ENCODE data around the gene DENND5A. TPM values are rescaled to one million over a fixed set of nuclear protein-coding genes. Genes with fewer than 3 reads are reported as not detected.
A peak's percentile ranks its signal among the peaks of the same experiment; 100 is the strongest.
"Not testable (repeated sequence)": the region's sequence is repeated elsewhere in the genome, so short reads cannot be mapped to it uniquely, and the experiment has no call there.

Gene DENND5A
- total RNA-seq, 1 donor from 2014 or later = 122 TPM

- peaks cover 27% of the 10 kb centered on the region for H3K4me1 Mint-ChIP-seq (ENCODE audit: unreplicated experiment)
- no peak for TF ChIP-seq CTCF (IDR thresholded peaks at IDR 0.05)
These were observed 42.5 kb downstream of the DENND5A start for GRCh38 chr11:9222654-9223053.

GRCh38 chr11:9220853-9221252, 44.3 kb downstream of the DENND5A start:
- peak; percentile 56 for DNase-seq (ENCODE audit: extremely low spot score, unreplicated experiment)
- not testable (repeated sequence) for H3K27me3 Mint-ChIP-seq (ENCODE audit: unreplicated experiment); H3K9me3 Mint-ChIP-seq (ENCODE audit: unreplicated experiment); H3K4me3 Mint-ChIP-seq (ENCODE audit: unreplicated experiment); H3K27ac Mint-ChIP-seq (ENCODE audit: unreplicated experiment); H3K36me3 Mint-ChIP-seq (ENCODE audit: unreplicated experiment)
- H3K4me1 Mint-ChIP-seq (ENCODE audit: unreplicated experiment) = peaks cover 24% of the 10 kb centered on the region

More at GRCh38 chr11:9222654-9223053, 42.5 kb downstream of the DENND5A start:
- H3K9me3 Mint-ChIP-seq (ENCODE audit: unreplicated experiment) = no peaks in the 10 kb centered on the region
- H3K27me3 Mint-ChIP-seq (ENCODE audit: unreplicated experiment) = no peaks in the 10 kb centered on the region
- H3K36me3 Mint-ChIP-seq (ENCODE audit: unreplicated experiment) = no peaks in the 10 kb centered on the region
- no peak overlapping the region for H3K27ac Mint-ChIP-seq (ENCODE audit: unreplicated experiment)
- no peak for DNase-seq (ENCODE audit: extremely low spot score, unreplicated experiment)
- no peak overlapping the region for H3K4me3 Mint-ChIP-seq (ENCODE audit: unreplicated experiment)

GRCh38 chr11:9219572-9219971, 45.6 kb downstream of the DENND5A start:
- no peak for TF ChIP-seq CTCF (IDR thresholded peaks at IDR 0.05)
- no peak for DNase-seq (ENCODE audit: extremely low spot score, unreplicated experiment)
- Mint-ChIP-seq H3K27me3 (ENCODE audit: unreplicated experiment) (no peaks in the 10 kb centered on the region), H3K9me3 (ENCODE audit: unreplicated experiment) (no peaks in the 10 kb centered on the region), H3K4me3 (ENCODE audit: unreplicated experiment) (no peak overlapping the region), H3K4me1 (ENCODE audit: unreplicated experiment) (peaks cover 29% of the 10 kb centered on the region), H3K36me3 (ENCODE audit: unreplicated experiment) (no peaks in the 10 kb centered on the region), H3K27ac (ENCODE audit: unreplicated experiment) (peak overlapping the region; percentile 91)

- Mint-ChIP-seq H3K4me1 (ENCODE audit: unreplicated experiment) (peaks cover 33% of the 10 kb centered on the region), H3K36me3 (ENCODE audit: unreplicated experiment) (no peaks in the 10 kb centered on the region), H3K27me3 (ENCODE audit: unreplicated experiment) (no peaks in the 10 kb centered on the region), H3K9me3 (ENCODE audit: unreplicated experiment) (no peaks in the 10 kb centered on the region), H3K4me3 (ENCODE audit: unreplicated experiment) (no peak overlapping the region), H3K27ac (ENCODE audit: unreplicated experiment) (peak overlapping the region; percentile 91)
- DNase-seq (ENCODE audit: extremely low spot score, unreplicated experiment) = no peak
- no peak for TF ChIP-seq CTCF (IDR thresholded peaks at IDR 0.05)
These were observed 46.0 kb downstream of the DENND5A start for GRCh38 chr11:9219115-9219514.

- no peaks in the 10 kb centered on the region for H3K9me3 Mint-ChIP-seq (ENCODE audit: unreplicated experiment)
- no peaks in the 10 kb centered on the region for H3K27me3 Mint-ChIP-seq (ENCODE audit: unreplicated experiment)
- H3K4me1 Mint-ChIP-seq (ENCODE audit: unreplicated experiment) = peaks cover 53% of the 10 kb centered on the region
- H3K27ac Mint-ChIP-seq (ENCODE audit: unreplicated experiment) = peak overlapping the region; percentile 52
- no peak for DNase-seq (ENCODE audit: extremely low spot score, unreplicated experiment)
- H3K4me3 Mint-ChIP-seq (ENCODE audit: unreplicated experiment) = no peak overlapping the region
- peaks cover 2% of the 10 kb centered on the region for H3K36me3 Mint-ChIP-seq (ENCODE audit: unreplicated experiment)
- TF ChIP-seq CTCF (IDR thresholded peaks at IDR 0.05) = no peak
These were observed 50.4 kb downstream of the DENND5A start for GRCh38 chr11:9214765-9215164.

- H3K27ac Mint-ChIP-seq (ENCODE audit: unreplicated experiment) = no peak overlapping the region
- DNase-seq (ENCODE audit: extremely low spot score, unreplicated experiment) = no peak
- no peak for TF ChIP-seq CTCF (IDR thresholded peaks at IDR 0.05)
- peaks cover 63% of the 10 kb centered on the region for H3K4me1 Mint-ChIP-seq (ENCODE audit: unreplicated experiment)
- peaks cover 2% of the 10 kb centered on the region for H3K36me3 Mint-ChIP-seq (ENCODE audit: unreplicated experiment)
- H3K27me3 Mint-ChIP-seq (ENCODE audit: unreplicated experiment) = no peaks in the 10 kb centered on the region
- H3K9me3 Mint-ChIP-seq (ENCODE audit: unreplicated experiment) = no peaks in the 10 kb centered on the region
- H3K4me3 Mint-ChIP-seq (ENCODE audit: unreplicated experiment) = no peak overlapping the region
These were observed 53.8 kb downstream of the DENND5A start for GRCh38 chr11:9211322-9211721.
